GM12878 (cell line): ENCODE results near the gene HNMT.

Experiments
- POLR2A ChIP-seq: IDR thresholded peaks from 2 replicates; pipeline ENCODE4 v1.6.1; 2011; ENCODE audit warnings: low read depth, mild to moderate bottlenecking, low read length
- TBL1XR1 ChIP-seq: IDR thresholded peaks from 2 replicates; pipeline ENCODE4 v1.6.1; 2012; ENCODE audit warnings: low read depth, low read length, improper control_type of control experiment
- TF ChIP-seq, protein P1 (sequence below), 3 experiments: IDR thresholded peaks in 2 of 3; conservative IDR thresholded peaks in 1 of 3; 2 replicates each; pipeline ENCODE4 v1.5.1; 2011; ENCODE audit warnings: low read depth in 3 of 3, low read length in 3 of 3, mild to moderate bottlenecking in 3 of 3, control low read depth in 2 of 3, moderate library complexity in 2 of 3, inconsistent platforms in 1 of 3, mixed read lengths in 1 of 3; ENCODE audit not compliant: control insufficient read depth in 2 of 3, insufficient read depth in 1 of 3; ENCODE audit errors: extremely low read depth in 1 of 3
- TF ChIP-seq, protein P2 (sequence below): IDR thresholded peaks from 2 replicates; pipeline ENCODE4 v1.6.1; 2011; ENCODE audit warnings: low read depth, mild to moderate bottlenecking, low read length, moderate library complexity, borderline replicate concordance; ENCODE audit errors: extremely low read depth

DNA sequence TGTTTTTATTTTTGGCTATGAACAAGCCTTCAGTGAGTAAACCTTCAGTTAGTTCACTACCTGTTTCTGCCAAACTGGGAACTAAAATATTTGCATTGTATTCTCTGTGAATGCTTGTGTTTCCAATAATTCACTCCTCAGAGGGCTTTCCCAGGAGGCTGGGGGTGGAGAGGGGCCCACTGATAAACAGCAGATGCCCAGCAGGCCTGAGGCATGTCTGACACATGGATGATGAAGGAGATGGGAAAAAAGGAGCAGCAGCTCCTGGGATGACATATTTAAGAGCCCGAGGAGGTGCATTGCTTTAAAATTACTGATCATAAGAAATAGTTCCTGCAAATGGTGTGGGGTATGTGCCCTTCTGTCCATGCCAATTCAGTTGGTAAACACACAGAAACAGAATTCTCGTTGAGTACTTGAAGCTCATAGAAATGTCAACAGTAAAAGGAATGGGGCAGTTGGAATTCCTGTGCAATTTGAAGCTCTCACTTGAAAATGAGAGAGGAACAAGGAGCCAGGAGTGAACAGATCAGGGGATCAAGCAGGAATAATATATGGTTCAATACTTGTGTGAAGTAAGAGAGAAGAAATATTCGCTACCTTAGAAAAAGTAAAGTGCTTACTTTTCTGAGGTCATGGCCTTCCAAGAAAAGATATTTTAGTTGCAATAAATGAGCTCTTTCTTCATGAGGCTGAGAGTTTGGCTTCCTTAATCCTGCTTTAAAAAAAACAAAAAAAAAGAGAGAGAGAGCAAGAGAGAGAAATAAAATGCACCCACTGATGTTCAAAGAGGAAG, 22.0 kb upstream of the HNMT start:
- TF ChIP-seq, protein P1, sequence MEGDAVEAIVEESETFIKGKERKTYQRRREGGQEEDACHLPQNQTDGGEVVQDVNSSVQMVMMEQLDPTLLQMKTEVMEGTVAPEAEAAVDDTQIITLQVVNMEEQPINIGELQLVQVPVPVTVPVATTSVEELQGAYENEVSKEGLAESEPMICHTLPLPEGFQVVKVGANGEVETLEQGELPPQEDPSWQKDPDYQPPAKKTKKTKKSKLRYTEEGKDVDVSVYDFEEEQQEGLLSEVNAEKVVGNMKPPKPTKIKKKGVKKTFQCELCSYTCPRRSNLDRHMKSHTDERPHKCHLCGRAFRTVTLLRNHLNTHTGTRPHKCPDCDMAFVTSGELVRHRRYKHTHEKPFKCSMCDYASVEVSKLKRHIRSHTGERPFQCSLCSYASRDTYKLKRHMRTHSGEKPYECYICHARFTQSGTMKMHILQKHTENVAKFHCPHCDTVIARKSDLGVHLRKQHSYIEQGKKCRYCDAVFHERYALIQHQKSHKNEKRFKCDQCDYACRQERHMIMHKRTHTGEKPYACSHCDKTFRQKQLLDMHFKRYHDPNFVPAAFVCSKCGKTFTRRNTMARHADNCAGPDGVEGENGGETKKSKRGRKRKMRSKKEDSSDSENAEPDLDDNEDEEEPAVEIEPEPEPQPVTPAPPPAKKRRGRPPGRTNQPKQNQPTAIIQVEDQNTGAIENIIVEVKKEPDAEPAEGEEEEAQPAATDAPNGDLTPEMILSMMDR (IDR thresholded peaks at IDR 0.05 in 2 of 3, conservative IDR thresholded peaks at IDR 0.05 in 1 of 3; ENCODE audit: control insufficient read depth in 2 of 3, extremely low read depth in 1 of 3, insufficient read depth in 1 of 3, low read depth in 3 of 3, low read length in 3 of 3): no peak
- TF ChIP-seq TBL1XR1 (no peak), POLR2A (no peak)
- TF ChIP-seq, protein P2, sequence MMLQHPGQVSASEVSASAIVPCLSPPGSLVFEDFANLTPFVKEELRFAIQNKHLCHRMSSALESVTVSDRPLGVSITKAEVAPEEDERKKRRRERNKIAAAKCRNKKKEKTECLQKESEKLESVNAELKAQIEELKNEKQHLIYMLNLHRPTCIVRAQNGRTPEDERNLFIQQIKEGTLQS: no peak
